GM12875 (cell line): ENCODE measurements around the gene PLEKHN1.
A peak's percentile ranks its signal among the peaks of the same experiment; 100 is the strongest.

Experiments used
- H3K4me3 ChIP-seq: one replicate; pipeline ENCODE4 v1.5.1; 2011; ENCODE audit warnings: low read depth, low read length, control low read depth
- TF ChIP-seq, protein P1 (sequence below): IDR thresholded peaks from 2 replicates; pipeline ENCODE4 v1.5.1; 2011; ENCODE audit warnings: low read depth, mild to moderate bottlenecking, control low read depth, inconsistent platforms, low read length, moderate library complexity, borderline replicate concordance; ENCODE audit not compliant: insufficient read depth

Gene PLEKHN1

DNA sequence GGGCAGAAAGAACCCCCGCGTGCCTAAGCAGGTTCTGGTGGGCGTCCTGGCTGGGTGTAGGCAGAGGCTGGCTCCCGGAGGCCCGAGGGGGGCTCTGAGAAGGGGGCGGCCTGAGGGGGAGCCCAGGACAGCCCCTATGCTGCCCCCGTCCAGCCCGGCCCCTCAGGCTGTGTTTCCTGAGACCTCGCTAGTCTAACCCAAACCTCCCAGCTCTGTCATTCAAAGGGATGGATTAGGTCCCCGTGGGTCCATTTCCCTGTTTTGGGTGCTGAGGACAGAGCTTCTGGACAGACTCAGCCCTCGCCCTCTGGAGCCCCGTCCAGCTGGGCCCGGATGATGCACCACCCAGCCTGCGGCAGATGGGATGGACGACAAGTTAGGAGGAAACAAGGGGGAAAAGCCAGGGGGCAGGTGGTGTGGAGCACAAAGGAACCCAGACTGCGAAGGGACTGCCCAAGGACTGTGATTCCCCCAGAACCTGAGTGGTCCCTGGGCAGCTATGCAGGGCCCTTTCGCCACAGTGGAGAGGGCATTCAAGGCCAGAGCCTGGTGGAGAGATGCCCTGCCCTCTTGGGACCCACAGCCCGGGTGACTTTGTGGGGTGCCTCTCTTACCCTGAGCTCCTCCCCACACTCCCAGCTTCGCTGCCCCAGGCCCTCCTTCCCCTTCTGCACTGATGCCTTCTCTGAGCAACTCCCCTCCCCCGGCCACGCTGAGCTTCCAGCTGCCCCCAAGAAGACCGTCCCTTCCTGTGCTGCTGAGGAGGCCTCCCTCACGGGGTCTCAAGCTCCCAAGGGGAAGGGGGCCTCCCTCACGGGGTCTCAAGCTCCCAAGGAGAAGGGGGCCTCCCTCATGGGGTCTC, 30.8 kb downstream of the PLEKHN1 start:
- TF ChIP-seq, protein P1, sequence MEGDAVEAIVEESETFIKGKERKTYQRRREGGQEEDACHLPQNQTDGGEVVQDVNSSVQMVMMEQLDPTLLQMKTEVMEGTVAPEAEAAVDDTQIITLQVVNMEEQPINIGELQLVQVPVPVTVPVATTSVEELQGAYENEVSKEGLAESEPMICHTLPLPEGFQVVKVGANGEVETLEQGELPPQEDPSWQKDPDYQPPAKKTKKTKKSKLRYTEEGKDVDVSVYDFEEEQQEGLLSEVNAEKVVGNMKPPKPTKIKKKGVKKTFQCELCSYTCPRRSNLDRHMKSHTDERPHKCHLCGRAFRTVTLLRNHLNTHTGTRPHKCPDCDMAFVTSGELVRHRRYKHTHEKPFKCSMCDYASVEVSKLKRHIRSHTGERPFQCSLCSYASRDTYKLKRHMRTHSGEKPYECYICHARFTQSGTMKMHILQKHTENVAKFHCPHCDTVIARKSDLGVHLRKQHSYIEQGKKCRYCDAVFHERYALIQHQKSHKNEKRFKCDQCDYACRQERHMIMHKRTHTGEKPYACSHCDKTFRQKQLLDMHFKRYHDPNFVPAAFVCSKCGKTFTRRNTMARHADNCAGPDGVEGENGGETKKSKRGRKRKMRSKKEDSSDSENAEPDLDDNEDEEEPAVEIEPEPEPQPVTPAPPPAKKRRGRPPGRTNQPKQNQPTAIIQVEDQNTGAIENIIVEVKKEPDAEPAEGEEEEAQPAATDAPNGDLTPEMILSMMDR = no peak
- H3K4me3 ChIP-seq = no peak overlapping the region

DNA sequence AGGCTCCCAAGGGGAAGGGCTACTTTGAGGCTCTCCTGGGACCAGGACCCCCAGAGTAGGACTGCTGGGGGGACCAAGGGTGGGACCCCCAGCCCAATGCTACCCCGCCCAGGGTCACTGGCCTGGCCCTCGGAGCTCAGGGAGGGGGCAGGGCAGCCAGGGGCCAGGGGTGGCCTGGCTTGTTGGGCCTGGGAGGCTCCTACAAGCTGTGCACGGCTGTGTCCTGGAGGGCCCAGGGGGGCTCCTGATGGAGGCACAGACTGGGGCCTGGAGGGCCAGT, 31.4 kb downstream of the PLEKHN1 start:
- TF ChIP-seq, protein P1 = no peak
- no peak overlapping the region for H3K4me3 ChIP-seq

DNA sequence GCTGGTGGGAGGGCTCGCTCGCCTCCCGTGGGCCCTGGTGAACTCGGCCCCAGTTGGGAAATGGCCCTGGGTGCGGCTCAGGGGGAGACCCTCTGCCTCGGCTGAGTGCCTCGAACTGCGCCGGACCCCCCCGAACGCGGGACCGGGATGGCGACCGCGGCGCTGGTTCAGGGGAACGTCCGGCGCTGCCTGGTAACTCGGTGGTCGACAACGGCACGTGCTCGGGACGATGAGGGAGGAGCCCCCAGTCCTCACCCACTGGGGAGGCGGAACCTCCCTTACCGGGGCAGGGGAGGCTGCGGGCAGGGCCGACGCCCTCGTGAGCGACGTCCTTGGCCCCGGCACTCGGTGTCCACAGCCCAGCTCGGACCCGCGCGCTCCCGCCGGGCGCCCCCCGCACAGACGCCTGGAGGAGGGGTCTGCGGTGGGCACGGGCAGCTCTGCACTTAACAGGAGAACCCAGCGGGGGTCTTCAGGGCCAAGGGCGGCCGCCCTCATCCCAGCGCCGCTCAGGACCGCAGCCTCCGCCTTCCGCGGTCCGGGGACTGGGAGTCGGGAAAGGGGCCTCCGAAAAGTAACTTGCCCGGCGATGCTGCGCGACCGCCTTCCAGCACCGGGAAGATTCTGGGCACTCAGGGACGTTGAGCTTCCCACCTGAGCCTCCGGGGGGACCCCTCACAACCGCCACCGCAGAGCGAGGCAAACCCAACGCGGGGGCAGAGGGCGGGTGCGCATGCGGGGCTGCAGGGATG, 31.9 kb downstream of the PLEKHN1 start:
- TF ChIP-seq, protein P1 = no peak
- no peak overlapping the region for H3K4me3 ChIP-seq

DNA sequence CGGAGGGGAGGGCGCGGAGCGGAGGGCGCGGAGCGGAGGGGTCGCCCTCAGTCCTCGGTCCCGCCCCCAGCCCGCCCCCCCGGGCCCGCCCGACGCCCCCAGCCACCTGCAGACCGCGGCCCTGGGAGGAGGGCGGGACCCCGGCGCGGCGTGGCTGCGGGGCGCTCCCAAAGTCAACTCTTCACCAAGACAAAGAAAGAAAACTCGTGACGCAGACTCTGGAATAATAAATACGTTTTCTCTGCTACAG, 32.4 kb downstream of the PLEKHN1 start:
- no peak overlapping the region for H3K4me3 ChIP-seq
- TF ChIP-seq, protein P1 = no peak

DNA sequence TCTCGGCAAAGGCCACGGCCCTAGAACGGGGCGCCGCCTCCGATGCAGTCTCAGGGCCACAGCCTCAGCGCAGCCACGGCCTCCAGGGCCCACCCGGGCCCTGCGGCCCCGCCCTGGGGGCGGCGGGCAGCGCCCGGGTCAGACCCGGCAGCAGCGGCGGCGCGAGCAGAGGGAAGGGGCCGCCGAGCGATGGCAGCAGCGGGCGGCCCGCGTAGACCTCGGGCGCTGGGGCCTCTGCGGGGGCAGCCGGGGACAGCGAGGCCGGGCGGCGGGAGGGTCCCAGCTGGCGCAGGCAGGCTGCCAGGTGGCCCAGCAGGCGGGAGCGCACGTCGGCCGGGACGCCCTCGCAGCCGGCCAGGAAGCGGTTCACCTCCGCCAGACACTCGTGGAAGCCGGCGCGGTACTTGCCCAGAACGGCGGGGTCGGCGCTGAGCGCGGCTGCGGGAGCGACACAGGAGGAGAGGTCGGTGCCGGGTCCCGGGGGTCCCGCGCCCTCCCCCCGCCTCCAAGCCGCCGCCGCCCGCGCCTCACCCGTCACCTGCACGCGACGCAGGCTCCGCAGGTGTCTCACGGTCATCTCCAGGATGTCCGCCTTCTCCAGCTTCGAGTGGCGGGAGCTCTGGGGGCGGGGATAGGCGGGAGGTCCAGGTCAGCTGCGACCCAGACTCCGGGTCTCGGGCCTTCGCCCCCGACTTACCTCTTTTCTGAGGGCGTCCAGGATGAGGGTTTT, 32.9 kb downstream of the PLEKHN1 start:
- TF ChIP-seq, protein P1 = no peak
- H3K4me3 ChIP-seq = no peak overlapping the region

DNA sequence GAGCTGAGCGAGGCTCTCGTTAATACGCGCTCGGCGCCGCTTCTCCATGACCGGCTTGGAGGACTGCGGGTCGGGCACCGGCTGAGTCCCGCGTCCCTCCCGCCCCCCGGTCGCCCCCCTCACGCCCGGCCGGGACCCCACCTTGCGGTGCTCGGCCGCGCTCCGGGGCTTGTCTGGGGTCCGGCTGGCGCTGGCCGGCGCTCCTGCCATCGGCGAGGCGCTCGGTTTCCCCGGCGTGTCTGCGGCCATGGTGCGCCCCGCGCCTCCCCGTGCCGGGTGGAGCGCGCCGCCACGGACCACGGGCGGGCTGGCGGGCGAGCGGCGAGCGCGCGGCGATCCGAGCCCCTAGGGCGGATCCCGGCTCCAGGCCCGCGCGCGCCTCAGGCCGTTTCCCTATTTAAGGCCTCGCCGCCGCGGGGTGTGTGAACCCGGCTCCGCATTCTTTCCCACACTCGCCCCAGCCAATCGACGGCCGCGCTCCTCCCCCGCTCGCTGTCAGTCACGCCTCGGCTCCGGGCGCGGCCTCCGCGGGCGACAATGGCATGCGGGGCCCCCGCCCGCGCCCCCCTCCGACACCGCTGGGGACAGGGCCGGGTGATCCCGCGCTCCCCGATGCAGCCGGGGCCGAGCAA, 33.6 kb downstream of the PLEKHN1 start, which contains the start of gene HES4:
TSS of gene HES4 (minus strand) at position 373 of the 632 bp plus-strand sequence. CDS start at position 249, 124 bp downstream.
- TF ChIP-seq, protein P1 = no peak
- H3K4me3 ChIP-seq = peak within 1 kb of the TSS; percentile 15
